Measurements from ENCODE around the gene SH2D7. TPM values are rescaled to one million over a fixed set of nuclear protein-coding genes. Genes with fewer than 3 reads are reported as not detected.

SH2D7 gene
- total RNA-seq, 4 donors from 2014 or later, result not detected

GRCh38 chr15:78047761-78048627 is 44.4 kb upstream of the SH2D7 start:
- Histone ChIP-seq H3K36me3 (peaks cover 15% of the 10 kb centered on the region), H3K4me1 (peaks cover 81% of the 10 kb centered on the region), H3K27me3 (no peaks in the 10 kb centered on the region), H3K9me3 (no peaks in the 10 kb centered on the region), H3K4me3 (no peak overlapping the region), H3K27ac (peak overlapping the region; percentile 72)
- DNase-seq (ENCODE audit: low spot score in 2 of 2), result no peak
- WGBS, result 34% methylated on average over 8 of the region's 8 CpGs
- TF ChIP-seq POLR2AphosphoS5 (IDR thresholded peaks at IDR 0.05), result no peak
- TF ChIP-seq CTCF (IDR thresholded peaks at IDR 0.05), result no peak
- no peak for TF ChIP-seq POLR2A (IDR thresholded peaks at IDR 0.05)
- no peak for TF ChIP-seq EP300 (IDR thresholded peaks at IDR 0.05)

- no peak overlapping the region for H3K4me3 ChIP-seq
- no peaks in the 10 kb centered on the region for H3K9me3 ChIP-seq
- H3K36me3 ChIP-seq, result peaks cover 15% of the 10 kb centered on the region
- no peaks in the 10 kb centered on the region for H3K27me3 ChIP-seq
- H3K4me1 ChIP-seq, result peaks cover 85% of the 10 kb centered on the region
- TF ChIP-seq EP300 (IDR thresholded peaks at IDR 0.05) (no peak), POLR2A (IDR thresholded peaks at IDR 0.05) (no peak), POLR2AphosphoS5 (IDR thresholded peaks at IDR 0.05) (no peak), CTCF (IDR thresholded peaks at IDR 0.05) (no peak)
- peak overlapping the region; percentile 72 for H3K27ac ChIP-seq
- 52% methylated on average over 5 of the region's 5 CpGs for WGBS
- DNase-seq (ENCODE audit: low spot score in 2 of 2), result no peak
These were observed 43.8 kb upstream of the SH2D7 start for GRCh38 chr15:78048628-78048920.

DNA sequence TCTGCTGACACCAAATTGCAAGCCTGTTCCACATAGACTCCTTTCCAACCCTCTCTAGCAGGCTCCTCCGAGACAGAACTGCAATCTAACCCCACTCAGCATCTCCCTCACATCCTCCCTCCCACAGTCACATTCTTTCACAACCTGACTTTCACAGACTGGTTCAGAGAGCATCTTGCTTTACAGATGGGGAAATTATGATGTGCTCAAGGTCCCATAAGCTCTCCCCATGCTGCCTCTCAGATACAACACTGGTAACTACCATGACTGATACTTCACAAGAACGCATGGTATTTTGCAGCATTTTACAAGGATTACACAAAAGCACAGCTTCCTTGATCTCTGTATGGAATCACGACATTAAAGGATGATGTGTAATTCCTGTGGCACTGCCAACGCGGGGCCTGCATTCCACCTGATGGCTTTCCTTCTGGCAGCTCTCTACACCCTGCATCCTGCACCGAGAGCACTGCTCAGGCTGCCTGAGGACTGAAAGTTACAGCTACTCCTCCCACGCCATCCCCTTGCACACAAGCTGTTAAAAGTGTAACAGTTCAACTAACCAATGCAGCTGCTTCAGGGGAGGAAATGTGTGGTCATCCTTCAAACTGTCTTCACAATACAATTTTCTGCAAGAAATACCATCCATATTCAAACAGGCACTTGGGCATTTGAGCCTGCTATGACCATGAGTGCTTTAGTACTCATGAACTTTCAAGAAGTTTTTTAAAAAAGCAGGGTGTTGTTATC is 42.5 kb upstream of the SH2D7 start:
- H3K27me3 ChIP-seq, result no peaks in the 10 kb centered on the region
- peaks cover 7% of the 10 kb centered on the region for H3K36me3 ChIP-seq
- no peak for TF ChIP-seq EP300 (IDR thresholded peaks at IDR 0.05)
- TF ChIP-seq CTCF (IDR thresholded peaks at IDR 0.05), result no peak
- no peak for TF ChIP-seq POLR2A (IDR thresholded peaks at IDR 0.05)
- TF ChIP-seq POLR2AphosphoS5 (IDR thresholded peaks at IDR 0.05), result no peak
- peak overlapping the region; percentile 0 for H3K27ac ChIP-seq
- 58% methylated on average over 7 of the region's 7 CpGs for WGBS
- H3K9me3 ChIP-seq, result no peaks in the 10 kb centered on the region
- H3K4me3 ChIP-seq, result no peak overlapping the region
- no peak for DNase-seq (ENCODE audit: low spot score in 2 of 2)
- H3K4me1 ChIP-seq, result peaks cover 76% of the 10 kb centered on the region

- Histone ChIP-seq H3K4me1 (peaks cover 76% of the 10 kb centered on the region), H3K27ac (no peak overlapping the region), H3K27me3 (no peaks in the 10 kb centered on the region), H3K4me3 (no peak overlapping the region), H3K36me3 (peaks cover 7% of the 10 kb centered on the region), H3K9me3 (no peaks in the 10 kb centered on the region)
- WGBS, result 79% methylated on average over 1 of the region's 1 CpG
- TF ChIP-seq POLR2AphosphoS5 (IDR thresholded peaks at IDR 0.05) (no peak), CTCF (IDR thresholded peaks at IDR 0.05) (no peak), POLR2A (IDR thresholded peaks at IDR 0.05) (no peak), EP300 (IDR thresholded peaks at IDR 0.05) (no peak)
- no peak for DNase-seq (ENCODE audit: low spot score in 2 of 2)
These were observed 41.9 kb upstream of the SH2D7 start for GRCh38 chr15:78050441-78050809.

DNA sequence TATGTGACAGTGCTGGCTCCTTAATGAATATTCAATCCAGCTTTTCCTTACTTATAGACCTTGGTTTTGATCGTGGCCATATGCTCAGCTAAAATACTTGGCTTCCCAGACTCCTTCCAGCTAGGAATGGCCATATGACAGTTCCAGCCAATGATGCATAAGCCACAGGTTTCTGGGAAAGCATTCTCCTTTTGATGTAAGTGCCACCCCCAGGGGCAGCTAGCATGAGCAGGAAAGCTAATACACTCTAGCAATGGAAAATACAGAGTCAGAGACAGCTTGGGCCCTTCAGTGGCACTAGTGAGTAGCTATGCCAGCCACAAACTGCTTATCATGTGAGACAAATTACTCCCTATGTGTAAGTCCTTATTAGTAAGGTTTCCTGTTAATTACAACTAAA is 41.5 kb upstream of the SH2D7 start:
- Histone ChIP-seq H3K27ac (peak overlapping the region; percentile 12), H3K4me1 (peaks cover 81% of the 10 kb centered on the region)
- TF ChIP-seq POLR2AphosphoS5 (IDR thresholded peaks at IDR 0.05) (no peak), POLR2A (IDR thresholded peaks at IDR 0.05) (no peak), CTCF (IDR thresholded peaks at IDR 0.05) (no peak), EP300 (IDR thresholded peaks at IDR 0.05) (no peak)

More for the DNA sequence above, 41.5 kb upstream of the SH2D7 start:
- no peaks in the 10 kb centered on the region for H3K27me3 ChIP-seq
- peaks cover 7% of the 10 kb centered on the region for H3K36me3 ChIP-seq
- no peak for DNase-seq (ENCODE audit: low spot score in 2 of 2)
- no peak overlapping the region for H3K4me3 ChIP-seq
- WGBS, result 78% methylated on average over 1 of the region's 1 CpG
- H3K9me3 ChIP-seq, result no peaks in the 10 kb centered on the region
